BJ (cell line): ENCODE results near the gene KLF11. TPM values are rescaled to one million over a fixed set of nuclear protein-coding genes. Genes with fewer than 3 reads are reported as not detected.

Source experiments
- CTCF ChIA-PET: fragments of 350-600 bp; formaldehyde crosslinking; extraction: SDS; loops from one replicate; lab custom pipeline; 2021; ENCODE audit warnings: antibody characterized with exemption, inconsistent platforms; lab: Yijun Ruan, JAX
- POLR2A ChIA-PET: fragments of 300-600 bp; sonication (Branson Sonifier 250); formaldehyde crosslinking; extraction: SDS; loops from one replicate; lab custom pipeline; 2021; ENCODE audit warnings: antibody characterized with exemption; lab: Charles Lee
- DNase-seq: peaks from one replicate; pipeline ENCODE4 v3.0.0-alpha.2; 2011; ENCODE audit warnings: low read depth
- H3K27me3 ChIP-seq: 2 replicates; pipeline ENCODE4 v1.6.0; 2011; ENCODE audit warnings: low read length; ENCODE audit not compliant: control insufficient read depth, insufficient read depth
- H3K36me3 ChIP-seq: 2 replicates; pipeline ENCODE4 v1.5.1; 2011; ENCODE audit warnings: low read length; ENCODE audit not compliant: control insufficient read depth, insufficient read depth
- H3K4me3 ChIP-seq: 2 replicates; pipeline ENCODE4 v1.5.1; 2011; ENCODE audit warnings: low read depth, mild to moderate bottlenecking, control low read depth, low read length
- polyA plus RNA-seq: library from polyadenylated mRNA; depleted of rRNA; stranded (reverse); fragments of >200 nt; gene quantifications from 2 replicates; pipeline ENCODE4 v1.2.3, GENCODE V29; 2011
- TF ChIP-seq, protein P1 (sequence below): IDR thresholded peaks from 2 replicates; pipeline ENCODE4 v1.5.1; 2011; ENCODE audit warnings: low read depth, mild to moderate bottlenecking, control low read depth, inconsistent platforms, low read length, moderate library complexity; ENCODE audit not compliant: insufficient read depth

Gene KLF11
- polyA plus RNA-seq, 1 experiment, result 21.7 TPM

- no peak for DNase-seq
- CTCF ChIA-PET, result no interaction called here
- POLR2A ChIA-PET, result no interaction called here
- Histone ChIP-seq H3K4me3 (no peak overlapping the region), H3K27me3 (no peaks in the 10 kb centered on the region), H3K36me3 (peaks cover 2% of the 10 kb centered on the region)
- TF ChIP-seq, protein P1, sequence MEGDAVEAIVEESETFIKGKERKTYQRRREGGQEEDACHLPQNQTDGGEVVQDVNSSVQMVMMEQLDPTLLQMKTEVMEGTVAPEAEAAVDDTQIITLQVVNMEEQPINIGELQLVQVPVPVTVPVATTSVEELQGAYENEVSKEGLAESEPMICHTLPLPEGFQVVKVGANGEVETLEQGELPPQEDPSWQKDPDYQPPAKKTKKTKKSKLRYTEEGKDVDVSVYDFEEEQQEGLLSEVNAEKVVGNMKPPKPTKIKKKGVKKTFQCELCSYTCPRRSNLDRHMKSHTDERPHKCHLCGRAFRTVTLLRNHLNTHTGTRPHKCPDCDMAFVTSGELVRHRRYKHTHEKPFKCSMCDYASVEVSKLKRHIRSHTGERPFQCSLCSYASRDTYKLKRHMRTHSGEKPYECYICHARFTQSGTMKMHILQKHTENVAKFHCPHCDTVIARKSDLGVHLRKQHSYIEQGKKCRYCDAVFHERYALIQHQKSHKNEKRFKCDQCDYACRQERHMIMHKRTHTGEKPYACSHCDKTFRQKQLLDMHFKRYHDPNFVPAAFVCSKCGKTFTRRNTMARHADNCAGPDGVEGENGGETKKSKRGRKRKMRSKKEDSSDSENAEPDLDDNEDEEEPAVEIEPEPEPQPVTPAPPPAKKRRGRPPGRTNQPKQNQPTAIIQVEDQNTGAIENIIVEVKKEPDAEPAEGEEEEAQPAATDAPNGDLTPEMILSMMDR, result no peak
Observed at GRCh38 chr2:9998916-9999654, 44.3 kb upstream of the KLF11 start.

DNA sequence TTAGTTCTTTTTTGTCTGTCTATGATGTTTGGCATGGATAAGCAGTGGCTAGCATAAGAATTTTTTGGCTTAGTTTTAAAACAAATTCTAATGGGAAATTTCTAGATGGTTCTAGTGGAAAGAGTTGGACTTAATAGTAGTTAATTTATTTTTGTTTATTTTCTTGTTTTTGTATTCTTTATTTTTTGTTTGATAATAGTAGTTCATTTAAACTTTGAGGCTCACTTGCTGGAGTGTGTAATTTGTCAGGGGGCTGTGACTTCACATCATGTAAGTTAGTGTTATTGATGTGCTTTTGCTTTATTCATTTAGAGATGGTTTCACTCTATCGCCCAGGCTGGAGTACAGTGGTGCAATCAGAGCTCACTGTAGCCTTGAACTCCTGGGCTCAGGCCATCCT, 43.7 kb upstream of the KLF11 start:
- POLR2A ChIA-PET, result no interaction called here
- H3K4me3 ChIP-seq, result no peak overlapping the region
- no peak for DNase-seq
- peaks cover 2% of the 10 kb centered on the region for H3K36me3 ChIP-seq
- CTCF ChIA-PET, result interaction anchor here (1.0 kb wide), 1 partner anchor 200 kb away, joined by 3 read pairs; no protein-coding TSS in a partner anchor
- no peaks in the 10 kb centered on the region for H3K27me3 ChIP-seq
- TF ChIP-seq, protein P1, result no peak

- no peak overlapping the region for H3K4me3 ChIP-seq
- peaks cover 2% of the 10 kb centered on the region for H3K36me3 ChIP-seq
- POLR2A ChIA-PET, result no interaction called here
- no peak for DNase-seq
- no peaks in the 10 kb centered on the region for H3K27me3 ChIP-seq
- TF ChIP-seq, protein P1, result no peak
- CTCF ChIA-PET, result interaction anchor here (1.0 to 1.1 kb wide), 2 partner anchors 199 to 201 kb away, joined by 3 read pairs; no protein-coding TSS in a partner anchor
Observed at GRCh38 chr2:10000541-10000940, 42.8 kb upstream of the KLF11 start.

DNA sequence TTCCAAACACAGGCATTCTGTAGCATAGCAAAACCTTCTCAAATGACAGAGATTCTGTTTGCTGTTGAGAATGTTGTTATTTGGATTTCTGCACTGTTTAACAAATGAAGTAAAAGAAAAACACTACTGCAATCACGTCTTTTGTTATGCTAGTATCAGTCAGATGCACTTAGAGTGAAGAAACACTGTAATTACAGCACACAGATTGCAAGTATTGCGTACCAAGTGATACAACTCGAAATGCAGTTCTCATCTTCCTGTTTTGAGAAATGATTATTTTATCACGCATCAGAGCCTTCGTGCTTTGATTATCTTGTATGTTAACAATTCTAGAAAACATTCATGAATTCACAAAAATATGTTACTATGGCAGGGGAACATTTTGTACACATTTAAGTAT, 41.8 kb upstream of the KLF11 start:
- H3K4me3 ChIP-seq, result no peak overlapping the region
- ChIA-PET CTCF (no interaction called here), POLR2A (no interaction called here)
- TF ChIP-seq, protein P1, result no peak
- no peaks in the 10 kb centered on the region for H3K27me3 ChIP-seq
- H3K36me3 ChIP-seq, result peaks cover 2% of the 10 kb centered on the region
- no peak for DNase-seq

GRCh38 chr2:10002109-10002508, 41.2 kb upstream of the KLF11 start:
- no peak overlapping the region for H3K4me3 ChIP-seq
- no peaks in the 10 kb centered on the region for H3K27me3 ChIP-seq
- ChIA-PET POLR2A (no interaction called here), CTCF (interaction anchor here (1.3 kb wide), 1 partner anchor 18 kb away, joined by 3 read pairs; no protein-coding TSS in a partner anchor)
- peaks cover 2% of the 10 kb centered on the region for H3K36me3 ChIP-seq
- TF ChIP-seq, protein P1, result no peak
- no peak for DNase-seq
